ENCODE results near the gene KRCC1. TPM values are rescaled to one million over a fixed set of nuclear protein-coding genes. Genes with fewer than 3 reads are reported as not detected.

KRCC1 gene
- total RNA-seq, 1 donor, result 43.2 TPM

GRCh38 chr2:88036182-88036581, 19.4 kb downstream of the KRCC1 start:
- no peak for DNase-seq (ENCODE audit: low read depth)
- H3K4me3 ChIP-seq (ENCODE audit: low read depth, low read length), result no peak overlapping the region
- no peak for TF ChIP-seq CTCF (IDR thresholded peaks at IDR 0.05; ENCODE audit: insufficient read depth, low read length)

- TF ChIP-seq CTCF (IDR thresholded peaks at IDR 0.05; ENCODE audit: insufficient read depth, low read length), result no peak
- no peak overlapping the region for H3K4me3 ChIP-seq (ENCODE audit: low read depth, low read length)
- no peak for DNase-seq (ENCODE audit: low read depth)
Measured at GRCh38 chr2:88032070-88032702, 23.4 kb downstream of the KRCC1 start.

- TF ChIP-seq CTCF (IDR thresholded peaks at IDR 0.05; ENCODE audit: insufficient read depth, low read length), result no peak
- DNase-seq (ENCODE audit: low read depth), result no peak
- no peak overlapping the region for H3K4me3 ChIP-seq (ENCODE audit: low read depth, low read length)
Measured at GRCh38 chr2:88028931-88029330, 26.7 kb downstream of the KRCC1 start.

- H3K4me3 ChIP-seq (ENCODE audit: low read depth, low read length), result no peak overlapping the region
- no peak for DNase-seq (ENCODE audit: low read depth)
- TF ChIP-seq CTCF (IDR thresholded peaks at IDR 0.05; ENCODE audit: insufficient read depth, low read length), result no peak
Measured at GRCh38 chr2:88027697-88028389, 27.7 kb downstream of the KRCC1 start.

- DNase-seq (ENCODE audit: low read depth), result no peak
- H3K4me3 ChIP-seq (ENCODE audit: low read depth, low read length), result no peak overlapping the region
- TF ChIP-seq CTCF (IDR thresholded peaks at IDR 0.05; ENCODE audit: insufficient read depth, low read length), result no peak
Measured at GRCh38 chr2:88024509-88024908, 31.1 kb downstream of the KRCC1 start.

- TF ChIP-seq CTCF (IDR thresholded peaks at IDR 0.05; ENCODE audit: insufficient read depth, low read length), result no peak
- DNase-seq (ENCODE audit: low read depth), result no peak
Measured at GRCh38 chr2:88022669-88022921, 33.0 kb downstream of the KRCC1 start.

GRCh38 chr2:88019985-88020384, 35.6 kb downstream of the KRCC1 start:
- DNase-seq (ENCODE audit: low read depth), result no peak
- TF ChIP-seq CTCF (IDR thresholded peaks at IDR 0.05; ENCODE audit: insufficient read depth, low read length), result no peak
- H3K4me3 ChIP-seq (ENCODE audit: low read depth, low read length), result no peak overlapping the region

More at GRCh38 chr2:88022669-88022921, 33.0 kb downstream of the KRCC1 start:
- H3K4me3 ChIP-seq (ENCODE audit: low read depth, low read length), result no peak overlapping the region
